GM21390 (cell line): ENCODE results near the gene SPOCK1.

Experiments used
- ATAC-seq: cut with Tn5 transposase; IDR thresholded peaks from one replicate; pipeline ENCODE4 v1.9.1; 2021; ENCODE audit not compliant: unreplicated experiment

Gene SPOCK1

DNA sequence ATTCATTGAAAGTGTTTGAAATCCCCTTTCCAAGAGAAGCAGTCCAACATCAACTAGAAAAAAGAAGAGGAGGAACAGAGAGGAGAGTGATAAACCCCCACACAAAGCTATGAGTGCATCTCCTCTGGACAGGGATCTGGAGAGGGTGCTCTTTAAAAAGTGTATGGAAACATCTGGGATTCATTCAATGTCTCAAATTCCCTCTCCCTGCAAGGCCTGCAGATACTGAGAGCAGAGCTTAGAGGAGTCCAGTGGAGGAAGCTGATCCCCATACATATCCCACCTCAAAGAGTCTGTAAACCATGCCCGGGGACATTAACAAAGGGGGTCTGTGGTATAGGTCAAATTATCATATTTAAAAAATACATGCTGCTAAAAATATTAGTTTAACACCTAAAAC lies 2.2 kb downstream of the SPOCK1 start:
- no peak for ATAC-seq

DNA sequence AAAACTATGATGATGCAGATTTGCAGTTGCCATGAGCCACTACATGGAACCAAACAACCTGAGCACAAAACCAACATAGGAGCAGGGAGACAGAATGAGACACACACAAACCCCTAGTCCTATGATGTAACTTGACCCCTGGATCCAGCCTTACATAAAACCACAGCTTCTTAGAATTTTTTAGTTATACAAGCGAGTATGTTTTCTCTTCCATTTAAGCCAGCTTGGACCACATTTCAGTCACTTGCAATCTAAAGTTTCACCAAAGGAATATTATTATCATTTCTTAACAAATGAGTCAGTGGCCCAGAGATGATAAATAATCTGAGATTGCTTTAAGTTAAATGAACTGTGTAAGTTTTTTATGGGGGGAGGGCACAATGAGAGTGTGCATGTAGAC lies 6.8 kb downstream of the SPOCK1 start:
- no peak for ATAC-seq

DNA sequence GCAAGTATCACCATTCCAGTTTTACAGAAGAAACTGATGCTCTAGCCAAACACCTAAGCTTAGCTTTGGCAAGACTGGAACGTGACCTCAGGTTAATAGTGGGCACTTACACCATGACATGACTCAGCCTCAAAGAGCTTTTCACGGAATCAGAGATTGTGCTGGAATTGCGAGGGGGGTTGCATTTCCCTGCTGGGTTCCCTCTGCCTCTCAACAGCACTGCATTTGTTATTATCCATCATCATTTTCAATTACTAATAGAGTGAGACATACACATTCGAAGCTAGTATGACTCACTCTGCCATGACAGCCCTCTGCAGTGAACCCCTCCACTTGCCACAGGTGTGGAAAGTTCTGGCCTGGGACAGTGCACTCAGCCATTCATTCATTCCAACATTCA lies 8.0 kb downstream of the SPOCK1 start:
- ATAC-seq: no peak

DNA sequence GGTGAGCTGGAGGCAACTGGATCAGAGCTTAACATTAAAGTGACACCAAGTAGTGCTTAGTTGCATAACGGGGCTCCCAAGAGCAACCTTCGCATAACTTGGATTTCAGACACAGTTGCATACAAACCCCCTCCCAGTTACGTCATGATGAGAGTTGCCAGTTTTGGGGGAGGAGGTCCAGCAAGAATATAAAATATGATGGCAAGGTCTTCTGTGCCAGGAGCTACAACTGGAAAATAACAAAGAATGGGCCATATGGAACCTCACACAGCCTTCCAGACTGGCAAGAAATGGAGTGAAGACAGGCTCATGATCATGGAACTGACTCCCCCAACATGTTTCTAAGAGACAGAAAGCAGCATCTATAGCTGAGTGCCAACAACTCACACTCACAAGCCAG lies 8.5 kb downstream of the SPOCK1 start:
- no peak for ATAC-seq

DNA sequence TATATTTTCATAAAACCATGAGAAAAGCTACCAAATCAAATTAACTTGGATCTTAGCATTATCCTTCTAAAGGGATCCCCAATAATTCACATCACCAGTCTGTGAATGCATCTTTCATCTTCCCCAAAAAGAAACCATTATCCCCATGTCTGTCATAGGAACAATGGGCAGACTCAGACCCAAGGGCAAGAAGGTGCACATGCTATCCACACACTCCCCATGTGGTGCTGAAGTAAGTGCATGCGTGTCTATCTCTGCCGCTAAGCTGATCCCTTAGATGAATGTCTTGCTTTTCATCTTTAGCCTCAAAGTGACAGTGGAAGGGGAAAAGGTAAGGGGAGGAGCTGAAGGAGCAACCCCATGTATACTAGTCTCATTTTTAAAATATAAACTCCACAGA lies 10.2 kb downstream of the SPOCK1 start:
- ATAC-seq: no peak

DNA sequence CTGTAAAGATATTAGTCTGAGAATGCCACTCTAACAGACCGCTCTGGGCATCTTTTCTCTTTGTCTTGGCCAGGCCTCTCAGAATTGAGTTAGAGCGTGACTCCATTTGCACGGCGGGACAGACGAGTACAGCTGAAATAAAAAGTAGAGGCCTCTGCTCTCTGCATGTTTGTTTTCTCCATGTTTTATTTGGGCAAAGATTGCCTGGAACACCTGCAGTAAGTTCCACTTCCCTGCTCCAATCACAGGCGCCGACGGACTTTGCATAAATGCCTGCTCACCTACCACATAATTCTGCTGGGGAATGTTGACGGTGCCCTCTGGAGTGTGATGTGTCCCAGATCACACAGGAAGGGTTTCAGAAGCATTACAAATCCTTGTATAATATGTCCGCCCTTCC lies 10.6 kb downstream of the SPOCK1 start:
- ATAC-seq: no peak

DNA sequence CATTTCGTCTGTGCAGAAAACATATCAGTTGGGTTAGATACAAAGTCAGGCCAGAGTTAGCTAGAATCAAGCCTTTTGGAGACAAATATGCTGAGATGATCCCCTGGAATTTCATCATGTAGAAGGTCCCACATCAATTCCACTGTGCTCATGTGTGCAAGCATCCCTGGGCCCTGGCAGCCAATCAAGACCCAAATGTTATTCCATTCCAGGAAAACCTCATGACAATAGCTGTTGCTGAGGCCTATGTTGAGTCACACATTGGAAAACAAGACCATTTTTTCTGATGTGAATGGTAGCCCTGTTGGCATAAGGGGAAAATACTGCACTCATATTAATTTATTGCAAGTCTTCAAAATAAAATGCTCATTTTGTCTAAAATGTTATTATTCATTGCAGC lies 11.5 kb downstream of the SPOCK1 start:
- ATAC-seq: no peak

DNA sequence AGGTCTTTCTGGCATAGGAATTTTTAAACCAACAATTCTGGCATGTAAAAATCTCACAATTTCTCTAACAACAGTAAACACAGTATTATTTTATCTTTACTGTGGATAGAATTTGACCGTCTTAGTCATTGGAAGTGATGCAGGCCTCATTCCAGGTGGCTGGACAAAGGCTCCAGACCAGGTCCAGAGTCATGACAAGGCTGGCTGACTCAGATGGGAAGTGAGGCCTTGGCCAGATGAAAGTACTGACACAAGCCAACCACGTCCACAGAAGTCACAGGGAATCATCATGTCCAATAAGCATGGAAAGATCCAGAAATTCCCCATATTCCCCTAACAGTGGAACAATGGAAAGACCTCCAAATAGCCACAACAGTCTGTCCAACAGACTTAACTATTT lies 12.4 kb downstream of the SPOCK1 start:
- ATAC-seq: no peak

DNA sequence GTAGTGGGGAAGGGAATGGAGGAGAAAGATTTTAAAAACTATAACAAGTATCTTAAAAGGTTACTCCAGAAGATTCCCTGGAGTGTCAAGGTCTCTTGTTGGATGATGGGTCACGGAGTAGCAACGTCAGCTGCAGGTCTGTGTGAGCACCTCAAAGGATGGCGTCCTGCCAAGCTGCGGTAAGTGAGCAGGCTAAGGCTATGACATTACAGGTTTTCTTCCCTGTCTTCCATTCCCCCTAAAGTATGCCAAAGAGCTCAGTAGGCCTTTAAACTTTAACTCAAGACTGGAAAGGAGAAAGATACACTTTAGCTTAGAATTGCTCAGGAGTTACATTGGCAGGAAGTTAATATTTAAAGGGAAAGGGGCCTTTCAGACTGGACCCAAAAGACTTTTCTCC lies 17.5 kb downstream of the SPOCK1 start:
- no peak for ATAC-seq

DNA sequence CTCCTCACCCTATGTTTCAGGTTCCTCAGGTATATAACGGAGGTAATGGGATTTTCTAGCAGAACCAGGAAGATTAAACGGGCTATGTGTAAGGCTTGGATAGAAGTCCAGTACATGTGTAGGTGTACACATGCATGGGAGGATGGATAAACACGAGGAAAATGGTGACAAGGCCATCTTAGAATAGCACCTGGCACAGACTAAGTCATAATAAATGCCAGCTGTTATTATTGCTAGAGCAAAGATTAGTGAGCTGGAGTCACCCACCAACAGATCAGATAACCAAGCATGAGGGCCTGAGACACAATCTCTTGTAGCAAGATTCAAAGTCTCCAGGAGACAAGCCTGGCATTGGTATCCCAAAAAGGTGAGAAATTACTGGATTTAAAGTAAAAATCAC lies 21.1 kb downstream of the SPOCK1 start:
- ATAC-seq: no peak

DNA sequence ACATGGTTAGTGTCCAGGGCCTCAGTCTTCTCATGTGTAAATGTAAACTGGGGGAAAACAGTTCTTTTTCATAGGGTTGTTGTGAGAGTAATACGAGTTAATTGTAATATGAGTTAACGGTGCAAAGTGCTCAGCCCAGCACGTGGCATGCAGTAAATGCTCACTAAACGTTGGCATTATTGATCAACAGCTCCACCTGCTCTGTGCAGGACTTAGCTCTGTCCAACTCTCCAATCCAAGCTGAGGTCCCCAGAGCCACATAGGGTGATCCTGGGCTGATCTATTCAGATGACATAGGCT lies 28.3 kb downstream of the SPOCK1 start:
- ATAC-seq: no peak

DNA sequence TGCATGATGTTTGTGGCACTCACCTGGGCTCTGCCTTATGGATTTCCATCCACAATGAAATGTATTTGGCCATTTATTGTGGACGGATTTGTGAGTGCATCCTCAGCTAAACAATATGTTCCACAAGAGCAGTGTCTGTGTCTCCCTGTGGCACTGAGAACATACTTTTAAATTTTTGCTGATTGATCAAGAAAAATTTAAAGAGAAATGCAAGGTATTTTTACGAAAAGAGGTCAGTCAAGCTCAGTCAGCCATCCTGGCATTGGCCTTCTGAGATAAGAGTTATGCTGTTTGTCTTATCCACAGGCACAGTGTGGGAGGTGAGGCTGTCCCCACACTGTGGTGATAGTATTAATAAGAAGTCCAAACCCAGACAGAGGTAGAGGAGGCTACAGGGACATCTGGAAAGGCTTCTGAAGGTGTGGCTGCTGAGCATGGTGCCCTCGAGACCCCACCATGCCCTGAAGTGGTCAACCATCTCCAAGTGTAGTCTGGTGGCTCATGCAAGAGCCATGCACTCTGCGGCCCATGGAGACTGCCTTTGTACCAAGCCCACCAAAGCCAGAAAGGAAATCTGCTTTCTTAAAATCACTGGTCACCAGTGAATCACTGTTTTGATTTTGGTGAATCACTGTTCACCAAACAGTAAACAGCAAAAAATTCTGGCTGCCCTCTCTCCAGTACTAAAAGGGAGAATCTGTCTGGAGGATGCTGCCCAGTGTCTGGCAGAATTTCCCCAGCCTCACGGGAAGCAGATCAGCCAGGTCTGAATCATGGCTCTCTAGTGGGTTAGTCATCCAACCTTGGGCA lies 28.8 kb downstream of the SPOCK1 start:
- no peak for ATAC-seq

DNA sequence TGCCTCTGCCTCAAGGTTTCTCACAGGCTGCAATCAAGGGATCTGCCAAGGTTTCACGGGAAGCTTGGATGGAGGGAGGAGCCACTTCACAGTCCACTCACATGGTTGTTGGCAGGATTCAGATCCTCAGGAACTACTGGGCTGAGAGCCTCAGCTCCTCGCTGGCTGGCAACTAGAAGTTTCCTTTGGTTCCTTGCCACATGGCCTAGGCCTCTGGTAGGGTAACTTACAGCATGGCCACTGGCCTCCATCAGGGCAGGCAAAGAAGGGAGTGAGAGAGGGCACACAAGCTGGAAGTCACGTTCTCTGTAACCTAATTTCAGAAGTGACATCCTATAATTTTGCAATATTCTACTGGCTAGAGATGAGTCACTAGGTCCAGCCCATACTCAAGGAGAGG lies 32.2 kb downstream of the SPOCK1 start:
- ATAC-seq: no peak

DNA sequence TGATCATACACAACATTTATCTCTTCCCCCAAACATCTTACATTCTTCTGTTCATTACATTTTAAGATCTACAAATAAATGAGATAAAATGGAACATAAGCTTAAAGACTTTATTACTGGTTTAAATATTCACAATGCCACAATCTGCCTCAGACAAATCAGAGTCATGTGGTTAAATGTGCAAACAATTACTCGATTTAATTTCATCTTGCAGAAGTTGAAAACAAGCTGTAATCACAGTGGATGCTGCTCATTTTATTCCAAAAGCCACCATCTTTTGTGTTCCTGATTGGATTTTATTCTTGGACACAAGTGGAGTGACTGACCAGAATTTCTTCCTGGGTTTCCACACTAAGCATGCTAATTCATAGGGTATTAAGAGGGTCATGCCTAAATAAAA lies 33.2 kb downstream of the SPOCK1 start:
- no peak for ATAC-seq

DNA sequence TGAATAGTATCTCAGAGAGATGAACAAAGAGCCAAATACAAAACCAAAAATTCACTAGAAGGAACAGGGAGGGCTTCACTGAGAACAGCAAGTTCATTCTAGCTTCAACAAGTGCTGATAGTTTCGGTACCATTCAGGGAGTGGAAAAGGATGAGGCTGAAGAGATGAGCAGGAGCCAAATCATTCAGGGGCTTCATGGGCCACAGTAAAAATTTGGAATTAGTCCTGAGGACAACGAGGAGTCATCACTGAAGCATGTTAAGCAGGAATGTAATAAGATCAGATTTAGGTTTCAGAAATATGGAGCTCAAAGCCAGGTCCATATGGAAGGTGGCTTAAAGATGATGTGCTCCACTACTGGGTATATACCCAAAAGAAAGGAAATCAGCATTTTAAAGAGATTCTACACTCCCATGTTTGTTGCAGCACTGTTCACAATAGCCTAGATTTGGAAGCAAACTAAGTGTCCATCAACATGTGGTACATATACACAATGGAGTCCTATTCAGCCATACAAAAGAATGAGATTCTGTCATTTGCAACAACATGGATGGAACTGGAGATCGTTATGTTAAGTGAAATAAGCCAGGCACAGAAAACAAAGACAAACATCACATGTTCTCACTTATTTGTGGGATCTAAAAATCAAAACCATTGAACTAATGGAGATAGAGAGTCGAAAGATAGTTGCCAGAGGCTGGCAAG lies 36.2 kb downstream of the SPOCK1 start:
- no peak for ATAC-seq

DNA sequence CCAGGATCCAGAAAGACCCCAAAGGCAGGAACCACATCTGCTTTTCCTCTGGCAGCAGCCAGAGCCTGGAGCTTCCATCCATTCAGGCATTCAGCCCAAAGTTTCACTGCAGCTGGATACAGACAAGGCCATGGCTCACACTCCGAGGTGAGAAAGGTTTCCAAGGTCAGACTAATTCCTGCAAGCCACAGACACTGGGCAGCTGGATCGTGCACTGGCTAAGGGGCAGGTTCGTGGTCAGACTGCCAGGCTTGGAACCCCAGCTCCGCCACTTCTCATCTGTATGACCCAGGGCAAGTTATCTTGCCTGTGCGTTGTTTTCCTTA lies 36.9 kb downstream of the SPOCK1 start:
- no peak for ATAC-seq

DNA sequence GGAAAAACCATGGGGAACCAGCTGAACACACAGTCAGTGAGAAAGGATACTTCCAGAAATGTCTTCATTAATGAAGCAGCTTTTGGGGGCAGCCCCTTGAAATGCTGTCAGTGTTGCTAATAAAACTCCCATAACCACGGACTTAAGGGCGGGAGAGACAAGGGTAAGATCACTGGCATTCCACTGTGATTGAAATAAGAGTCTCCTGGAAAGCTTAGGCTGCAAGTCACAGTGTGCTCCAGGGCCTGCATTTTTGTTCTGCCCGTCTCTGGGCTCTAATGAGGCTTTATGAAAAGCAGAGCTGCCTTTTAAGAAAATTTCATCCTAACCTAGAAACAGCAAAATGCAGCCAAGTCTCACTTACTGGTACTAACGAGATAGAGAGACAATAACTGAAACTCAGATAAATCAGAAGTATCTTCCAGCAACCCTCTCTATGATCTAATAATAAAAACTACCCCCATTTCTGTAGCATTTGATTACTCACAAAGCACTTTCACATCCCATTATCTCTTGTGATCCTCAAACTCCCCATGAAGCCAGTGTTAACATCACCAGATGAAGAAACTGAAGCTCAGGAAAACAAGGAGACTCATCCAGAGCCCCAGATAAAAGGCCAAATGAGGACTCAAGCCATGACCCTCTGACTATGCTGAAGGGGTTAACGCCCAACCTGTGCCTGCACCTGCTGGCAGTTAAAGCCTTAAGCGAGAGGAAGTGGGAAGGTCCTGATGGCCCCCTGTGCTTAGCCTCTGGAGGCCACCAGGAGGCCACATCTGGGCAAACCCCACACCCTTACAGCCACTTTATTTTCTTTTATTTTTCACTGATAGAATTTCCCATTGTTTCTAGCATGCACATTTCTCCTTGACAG lies 37.5 kb downstream of the SPOCK1 start:
- no peak for ATAC-seq

DNA sequence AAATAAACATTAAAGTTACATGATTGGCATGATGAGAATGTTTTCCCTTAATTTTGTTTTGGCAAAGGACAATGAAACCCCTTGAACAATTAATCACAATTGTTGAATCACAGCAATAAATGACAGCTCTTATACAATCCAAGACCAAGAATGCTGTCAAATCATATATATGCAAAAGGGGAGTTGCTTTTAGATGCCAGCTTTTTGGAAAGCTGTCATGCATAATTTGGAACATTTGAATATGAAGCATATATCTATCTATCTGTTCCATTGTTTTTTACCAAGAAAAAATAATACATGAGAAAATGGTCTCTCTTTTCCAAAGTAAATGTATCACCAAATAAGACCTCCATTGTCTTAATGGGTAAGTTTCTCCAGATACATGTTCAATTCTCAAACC lies 44.5 kb downstream of the SPOCK1 start:
- ATAC-seq: no peak

DNA sequence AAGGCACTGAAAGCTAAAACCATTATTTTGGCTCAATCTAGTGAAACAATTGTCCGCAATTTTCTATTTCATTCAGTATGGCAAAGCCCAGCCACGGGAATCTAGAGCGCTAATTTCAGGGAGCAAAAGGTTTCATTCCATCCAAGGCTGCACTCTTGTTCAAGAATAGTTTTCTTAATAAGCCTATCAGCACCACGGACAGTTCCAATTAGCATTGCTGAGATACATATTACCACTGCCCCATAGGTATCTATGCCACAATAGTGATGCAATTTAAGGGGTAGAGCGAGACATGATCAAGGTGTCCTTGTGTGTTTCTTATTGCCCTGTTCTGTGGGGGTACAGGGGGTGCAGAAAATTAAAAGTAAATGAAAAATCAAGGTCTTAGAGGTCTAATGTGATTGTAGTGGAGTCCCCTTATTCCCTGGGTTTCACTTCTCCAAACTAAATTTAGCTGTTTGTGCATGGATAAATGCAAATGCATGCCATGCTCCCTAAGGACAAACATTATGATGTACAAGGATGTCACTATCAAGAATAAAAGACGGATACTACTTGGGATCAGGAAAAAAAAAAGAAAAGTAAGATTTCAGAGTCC lies 45.5 kb downstream of the SPOCK1 start:
- no peak for ATAC-seq

DNA sequence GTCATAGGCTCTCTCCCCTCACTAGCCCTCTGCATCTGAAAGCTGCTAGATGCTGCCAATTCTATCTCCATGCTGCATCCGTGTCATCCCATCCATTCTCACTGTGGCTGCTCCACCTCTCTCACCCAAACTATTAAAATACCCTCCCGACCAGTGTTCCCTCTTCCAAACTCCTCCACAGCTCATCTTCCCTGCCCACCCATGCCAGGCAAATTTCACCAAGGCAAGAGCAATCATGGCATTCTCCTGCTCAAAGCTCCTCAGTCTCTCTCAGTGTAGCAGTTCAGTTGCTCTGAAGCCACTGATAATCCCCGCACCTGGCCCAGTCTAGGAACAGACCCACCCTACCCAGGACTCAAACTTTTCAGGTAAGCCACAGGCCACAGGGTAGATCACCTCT lies 48.4 kb downstream of the SPOCK1 start:
- no peak for ATAC-seq

DNA sequence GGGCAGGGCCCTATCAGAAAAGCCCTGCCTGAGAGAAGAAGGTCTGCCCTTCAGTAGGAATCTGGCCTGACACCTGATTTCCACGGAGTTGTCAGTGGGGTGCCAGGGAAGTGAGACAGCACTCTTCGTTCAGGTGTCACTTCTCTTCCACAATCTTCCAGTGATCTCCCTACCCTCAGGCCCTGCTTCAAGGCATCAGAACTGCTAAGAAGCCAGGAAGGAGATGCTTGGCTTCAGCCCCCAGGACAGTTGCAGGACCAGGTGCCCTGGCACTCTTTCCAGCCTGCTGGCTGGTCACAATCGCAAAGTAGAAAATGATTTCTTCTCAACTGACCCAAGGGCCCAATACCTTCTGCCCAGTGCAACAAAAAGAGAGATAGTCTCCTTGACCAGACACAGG lies 50.3 kb downstream of the SPOCK1 start:
- no peak for ATAC-seq

DNA sequence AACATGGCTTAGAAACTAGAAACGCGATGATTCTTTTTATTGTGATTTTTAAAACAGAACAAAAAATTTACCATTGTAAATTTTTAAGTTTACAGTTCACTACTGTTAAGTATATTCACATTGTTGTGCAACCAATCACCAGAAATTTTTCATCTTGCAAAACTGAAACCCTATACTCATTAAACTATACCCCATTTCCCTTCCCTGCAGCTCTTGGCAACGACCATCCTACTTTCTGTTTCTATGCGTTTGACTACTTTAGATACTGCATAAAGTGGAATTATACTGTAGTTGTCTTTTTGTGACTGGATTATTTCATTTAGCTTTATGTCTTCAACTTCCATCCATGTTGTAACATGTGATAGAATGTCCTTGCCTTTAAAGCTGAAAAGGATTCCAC lies 52.5 kb downstream of the SPOCK1 start:
- no peak for ATAC-seq
